GM12872 (cell line): ENCODE results near the gene KCTD16.

Experiments used
- CTCF ChIP-seq: IDR thresholded peaks from 3 replicates; pipeline ENCODE4 v1.5.1; 2011; ENCODE audit warnings: low read depth, mild to moderate bottlenecking, low read length, moderate library complexity; ENCODE audit not compliant: insufficient read depth

Gene KCTD16

GRCh38 chr5:144236499-144236898 is 65.8 kb downstream of the KCTD16 start:
- no peak for TF ChIP-seq CTCF

DNA sequence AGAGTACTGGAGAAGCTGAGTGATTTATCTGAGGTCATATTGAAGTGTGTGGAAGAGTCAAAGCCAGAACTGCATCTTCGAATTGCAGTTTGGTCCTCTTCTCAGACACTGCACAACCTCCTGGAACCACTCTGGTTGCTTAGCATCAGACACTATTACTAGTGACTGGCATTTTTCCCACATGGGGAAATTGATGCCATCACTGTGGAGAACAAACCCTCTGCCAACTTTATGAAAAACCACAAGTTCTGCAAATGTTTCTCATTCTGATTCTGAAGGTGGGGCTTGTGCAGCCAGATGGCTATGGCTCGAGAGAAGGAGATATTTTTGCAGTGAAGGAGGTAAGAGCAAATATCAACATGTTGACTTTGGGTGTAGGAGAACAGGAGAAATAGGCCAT is 67.2 kb downstream of the KCTD16 start:
- TF ChIP-seq CTCF, result no peak

- TF ChIP-seq CTCF, result no peak
These were observed 76.5 kb downstream of the KCTD16 start for GRCh38 chr5:144247131-144247530.

GRCh38 chr5:144248015-144248414 is 77.3 kb downstream of the KCTD16 start:
- TF ChIP-seq CTCF, result no peak

- no peak for TF ChIP-seq CTCF
These were observed 79.2 kb downstream of the KCTD16 start for GRCh38 chr5:144249755-144250464.

DNA sequence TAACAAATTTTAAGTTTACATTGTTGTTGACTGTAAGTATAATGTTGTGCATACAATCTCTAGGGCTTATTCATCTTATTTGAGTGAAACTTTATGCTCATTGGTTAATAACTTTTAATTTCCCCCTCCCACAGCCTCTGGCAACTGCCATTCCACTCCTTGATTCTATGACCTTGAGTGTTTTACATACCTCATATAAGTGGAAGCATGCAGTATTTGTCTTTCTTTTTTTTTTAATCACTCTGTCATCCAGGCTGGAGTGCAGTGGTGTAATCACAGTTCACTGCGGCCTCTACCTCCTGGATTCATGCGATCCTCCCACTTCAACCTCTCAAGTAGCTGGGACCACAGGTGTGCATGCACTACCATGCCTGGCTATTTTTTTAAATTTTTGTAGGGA is 83.9 kb downstream of the KCTD16 start:
- no peak for TF ChIP-seq CTCF

DNA sequence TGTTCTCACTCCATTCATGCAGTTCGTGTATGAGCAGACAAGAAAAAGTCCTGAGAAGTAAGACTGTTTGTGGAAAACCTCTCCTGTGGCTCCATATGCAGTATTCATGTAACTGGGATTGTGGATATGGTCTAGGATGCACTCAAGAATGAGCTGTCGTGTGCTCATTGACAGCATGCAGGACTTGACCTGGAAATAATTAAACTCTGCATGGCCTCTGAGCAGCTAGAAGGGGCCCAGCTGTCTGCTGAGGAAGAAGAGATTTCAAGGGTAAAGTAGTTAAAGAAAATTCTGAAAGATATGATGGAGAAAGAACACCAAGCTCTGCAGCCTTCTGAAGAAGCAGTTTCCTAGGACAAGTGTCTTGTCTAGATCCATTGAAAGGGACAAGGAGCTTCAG is 89.4 kb downstream of the KCTD16 start:
- no peak for TF ChIP-seq CTCF
